ENCODE measurements around the gene RPS6KA4.

Gene RPS6KA4

GRCh38 chr11:64327375-64327774 is 31.6 kb upstream of the RPS6KA4 start:
- DNase-seq (ENCODE audit: low read depth, low spot score), result no peak

GRCh38 chr11:64327993-64328392 is 31.0 kb upstream of the RPS6KA4 start:
- DNase-seq (ENCODE audit: low read depth, low spot score), result no peak

- no peak for DNase-seq (ENCODE audit: low read depth, low spot score)
Observed at GRCh38 chr11:64330888-64331287, 28.1 kb upstream of the RPS6KA4 start.

- peak; percentile 53 for DNase-seq (ENCODE audit: low read depth, low spot score)
Observed at GRCh38 chr11:64331569-64332371, 27.2 kb upstream of the RPS6KA4 start.

GRCh38 chr11:64333556-64333955 is 25.4 kb upstream of the RPS6KA4 start:
- no peak for DNase-seq (ENCODE audit: low read depth, low spot score)

GRCh38 chr11:64334764-64335735 is 23.9 kb upstream of the RPS6KA4 start:
- DNase-seq (ENCODE audit: low read depth, low spot score), result peak; percentile 93

- DNase-seq (ENCODE audit: low read depth, low spot score), result no peak
Observed at GRCh38 chr11:64337538-64338249, 21.3 kb upstream of the RPS6KA4 start.

GRCh38 chr11:64338716-64339115 is 20.2 kb upstream of the RPS6KA4 start:
- DNase-seq (ENCODE audit: low read depth, low spot score), result no peak

GRCh38 chr11:64339286-64339685 is 19.7 kb upstream of the RPS6KA4 start:
- DNase-seq (ENCODE audit: low read depth, low spot score), result no peak

GRCh38 chr11:64339754-64340408 is 19.1 kb upstream of the RPS6KA4 start, which contains the start of gene CCDC88B:
Gene CCDC88B (plus strand): TSS chr11:64340204. CDS start chr11:64340267, 63 bp downstream.
- no peak for DNase-seq (ENCODE audit: low read depth, low spot score)

GRCh38 chr11:64340671-64341335 is 18.2 kb upstream of the RPS6KA4 start:
- DNase-seq (ENCODE audit: low read depth, low spot score), result peak; percentile 88

- DNase-seq (ENCODE audit: low read depth, low spot score), result no peak
Observed at GRCh38 chr11:64341429-64341828, 17.5 kb upstream of the RPS6KA4 start.

- peak; percentile 91 for DNase-seq (ENCODE audit: low read depth, low spot score)
Observed at GRCh38 chr11:64341851-64342791, 16.8 kb upstream of the RPS6KA4 start.

GRCh38 chr11:64342869-64343745 is 15.9 kb upstream of the RPS6KA4 start:
- no peak for DNase-seq (ENCODE audit: low read depth, low spot score)

GRCh38 chr11:64343767-64344559 is 15.0 kb upstream of the RPS6KA4 start:
- DNase-seq (ENCODE audit: low read depth, low spot score), result peak; percentile 49

- no peak for DNase-seq (ENCODE audit: low read depth, low spot score)
Observed at GRCh38 chr11:64344787-64345186, 14.2 kb upstream of the RPS6KA4 start.

GRCh38 chr11:64347193-64347867 is 11.6 kb upstream of the RPS6KA4 start:
- no peak for DNase-seq (ENCODE audit: low read depth, low spot score)
